ENCODE measurements around the gene CLN5.
"Not testable (repeated sequence)": the region's sequence is repeated elsewhere in the genome, so short reads cannot be mapped to it uniquely, and the experiment has no call there.

Gene CLN5

GRCh38 chr13:76976490-76976889 is 15.4 kb upstream of the CLN5 start:
- no peak for DNase-seq (ENCODE audit: low read depth)

GRCh38 chr13:76976929-76977328 is 15.0 kb upstream of the CLN5 start:
- DNase-seq (ENCODE audit: low read depth), result no peak

- peak; percentile 74 for DNase-seq (ENCODE audit: low read depth)
Observed at GRCh38 chr13:76980075-76980718, 11.7 kb upstream of the CLN5 start.

GRCh38 chr13:76982061-76982460 is 9.8 kb upstream of the CLN5 start:
- DNase-seq (ENCODE audit: low read depth), result no peak

GRCh38 chr13:76983676-76984075 is 8.2 kb upstream of the CLN5 start:
- no peak for DNase-seq (ENCODE audit: low read depth)

GRCh38 chr13:76991432-76991795 is 467 bp upstream of the CLN5 start:
- DNase-seq (ENCODE audit: low read depth), result peak; percentile 32

GRCh38 chr13:76992548-76993001 is 694 bp downstream of the CLN5 start:
- DNase-seq (ENCODE audit: low read depth), result no peak

GRCh38 chr13:76993021-76993420 is 1.1 kb downstream of the CLN5 start:
- DNase-seq (ENCODE audit: low read depth), result no peak

- DNase-seq (ENCODE audit: low read depth), result no peak
Observed at GRCh38 chr13:76993473-76993872, 1.6 kb downstream of the CLN5 start.

- DNase-seq (ENCODE audit: low read depth), result no peak
Observed at GRCh38 chr13:76994281-76994680, 2.4 kb downstream of the CLN5 start.

GRCh38 chr13:77000475-77000874 is 8.6 kb downstream of the CLN5 start:
- no peak for DNase-seq (ENCODE audit: low read depth)

- no peak for DNase-seq (ENCODE audit: low read depth)
Observed at GRCh38 chr13:77001540-77001939, 9.7 kb downstream of the CLN5 start.

GRCh38 chr13:77001963-77002587 is 10.2 kb downstream of the CLN5 start:
- no peak for DNase-seq (ENCODE audit: low read depth)

GRCh38 chr13:77002590-77003190 is 10.8 kb downstream of the CLN5 start:
- no peak for DNase-seq (ENCODE audit: low read depth)

- not testable (repeated sequence) for DNase-seq (ENCODE audit: low read depth)
Observed at GRCh38 chr13:77008337-77008736, 16.5 kb downstream of the CLN5 start.

GRCh38 chr13:77009011-77009410 is 17.1 kb downstream of the CLN5 start:
- no peak for DNase-seq (ENCODE audit: low read depth)

- not testable (repeated sequence) for DNase-seq (ENCODE audit: low read depth)
Observed at GRCh38 chr13:77009719-77010118, 17.8 kb downstream of the CLN5 start.

GRCh38 chr13:77013853-77014542 is 22.1 kb downstream of the CLN5 start:
- no peak for DNase-seq (ENCODE audit: low read depth)

GRCh38 chr13:77014906-77015685 is 23.2 kb downstream of the CLN5 start:
- DNase-seq (ENCODE audit: low read depth), result no peak

GRCh38 chr13:77016251-77016812 is 24.5 kb downstream of the CLN5 start:
- no peak for DNase-seq (ENCODE audit: low read depth)

GRCh38 chr13:77016888-77017623 is 25.2 kb downstream of the CLN5 start:
- no peak for DNase-seq (ENCODE audit: low read depth)

Data from stimulated activated CD4-positive, alpha-beta T cell treated with anti-CD3 and anti-CD28 coated beads, Interleukin-2, amount 100 ng/mL, for 4 hours (primary cell).